Stimulated activated CD8-positive, alpha-beta memory T cell treated with anti-CD3 and anti-CD28 coated beads, Interleukin-7, amount 100 ng/mL, for 4 hours (primary cell): ENCODE data around the gene CCDC117.
"Not testable (repeated sequence)": the region's sequence is repeated elsewhere in the genome, so short reads cannot be mapped to it uniquely, and the experiment has no call there.

Source experiments
- DNase-seq, 2 donors: peaks; one replicate each; pipeline ENCODE4 v3.0.0-alpha.2; 2020; ENCODE audit warnings: low read depth in 2 of 2

CCDC117 gene

DNA sequence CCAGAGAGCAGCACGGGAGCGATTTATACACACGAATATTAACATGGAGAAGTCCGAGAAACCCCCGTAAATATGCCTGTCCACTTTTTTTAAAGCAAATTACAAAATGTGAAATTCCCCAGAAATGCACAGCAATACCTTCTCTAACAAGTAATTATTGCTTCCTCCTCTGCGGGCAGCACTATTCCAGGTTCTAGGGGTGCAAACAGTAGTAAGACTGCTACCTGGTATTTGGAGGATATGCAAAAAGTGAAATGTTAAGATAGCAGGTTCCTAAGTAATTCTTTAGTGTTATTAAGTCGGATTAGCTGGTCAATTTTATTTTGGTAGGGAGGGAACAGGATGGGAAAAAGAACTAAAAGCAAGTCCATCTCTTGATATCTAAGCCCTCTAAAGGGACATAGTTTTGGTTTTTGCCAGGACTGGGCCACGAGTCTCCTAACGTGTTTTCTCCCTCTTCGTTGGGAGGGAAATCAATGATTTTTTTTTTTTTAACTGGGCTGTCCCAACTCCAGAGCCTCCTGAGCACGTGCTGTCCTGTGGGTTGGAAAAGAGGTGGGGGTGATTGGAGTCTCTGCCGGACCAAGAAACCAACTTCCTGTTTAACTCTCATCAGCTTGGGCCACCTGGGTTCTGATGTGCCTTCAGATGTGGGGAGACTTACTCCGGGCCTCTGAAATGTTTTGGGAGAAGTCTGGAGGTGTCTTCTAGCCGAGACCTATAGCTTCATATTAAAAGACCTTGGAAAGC lies 29.5 kb downstream of the CCDC117 start:
- DNase-seq = no peak

DNA sequence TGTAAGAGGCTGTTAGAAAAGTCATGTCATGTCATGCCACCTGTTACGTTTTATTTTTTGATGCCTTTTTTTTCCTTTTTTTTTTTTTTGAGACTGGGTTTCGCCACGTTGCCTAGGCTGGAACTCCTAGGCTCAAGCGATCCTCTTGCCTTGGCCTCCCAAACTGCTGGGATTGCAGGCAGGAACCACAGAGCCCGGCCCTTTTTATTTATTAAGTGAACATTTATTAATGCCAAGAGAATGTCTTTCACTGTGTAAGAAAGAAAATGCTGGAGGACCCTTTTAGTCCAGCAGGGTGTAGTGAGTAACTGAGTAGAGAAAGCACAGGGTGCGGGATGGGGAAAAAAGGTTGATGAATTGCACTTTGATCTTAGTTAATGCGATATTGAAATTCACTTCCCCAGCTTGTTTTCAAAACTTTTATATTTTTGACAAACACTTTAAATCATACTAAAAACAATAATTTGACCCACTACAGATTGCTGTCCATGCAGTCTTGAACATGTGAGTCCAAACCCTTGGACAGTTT lies 30.2 kb downstream of the CCDC117 start:
- DNase-seq = no peak

DNA sequence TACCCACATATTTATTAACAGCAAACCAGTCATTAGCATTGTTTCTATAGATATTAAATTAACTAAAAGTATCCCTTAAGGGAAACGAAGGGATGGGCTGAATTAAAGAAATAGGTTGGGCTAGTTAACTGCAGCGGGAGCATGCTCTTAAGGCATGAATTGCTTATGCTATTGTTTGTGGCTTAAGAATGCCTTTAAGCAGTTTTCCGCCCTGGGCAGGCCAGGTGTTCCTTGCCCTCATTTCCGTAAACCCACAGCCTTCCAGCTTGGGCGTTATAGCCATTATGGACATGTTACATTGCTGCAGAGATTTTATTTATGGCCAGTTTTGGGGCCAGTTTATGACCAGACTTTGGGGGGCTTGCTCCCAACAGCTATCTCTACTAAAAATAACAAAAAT lies 32.9 kb downstream of the CCDC117 start:
- DNase-seq = not testable (repeated sequence)

DNA sequence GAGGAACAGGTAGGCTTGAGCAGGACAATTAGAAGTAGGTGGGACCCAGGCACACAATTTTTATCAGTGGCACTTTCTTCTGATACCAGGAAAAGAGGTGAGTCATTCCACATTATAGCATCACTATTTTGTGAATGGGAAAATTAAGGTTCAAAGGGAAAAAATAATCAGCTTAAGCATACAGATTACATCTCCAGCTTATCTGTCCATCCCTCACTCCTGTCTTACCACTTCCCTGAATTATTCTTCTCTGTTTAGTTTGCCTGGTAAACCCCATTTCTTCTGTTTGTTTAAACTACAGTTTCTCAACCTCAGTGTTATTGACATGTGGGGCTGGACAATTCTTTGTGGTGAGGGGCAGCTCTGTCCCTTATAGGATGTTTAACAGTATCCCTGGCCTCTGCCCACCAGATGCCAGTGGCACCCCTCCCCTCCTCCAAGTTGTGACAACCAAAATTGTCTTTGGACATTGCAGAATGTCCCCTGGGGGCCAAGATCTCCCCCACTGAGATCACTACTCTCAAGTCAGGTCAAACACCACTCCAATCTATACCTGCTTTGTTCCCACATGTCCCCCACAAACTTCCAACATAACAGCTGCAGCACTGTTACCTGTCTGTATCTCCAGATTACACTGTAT lies 36.3 kb downstream of the CCDC117 start:
- no peak for DNase-seq

DNA sequence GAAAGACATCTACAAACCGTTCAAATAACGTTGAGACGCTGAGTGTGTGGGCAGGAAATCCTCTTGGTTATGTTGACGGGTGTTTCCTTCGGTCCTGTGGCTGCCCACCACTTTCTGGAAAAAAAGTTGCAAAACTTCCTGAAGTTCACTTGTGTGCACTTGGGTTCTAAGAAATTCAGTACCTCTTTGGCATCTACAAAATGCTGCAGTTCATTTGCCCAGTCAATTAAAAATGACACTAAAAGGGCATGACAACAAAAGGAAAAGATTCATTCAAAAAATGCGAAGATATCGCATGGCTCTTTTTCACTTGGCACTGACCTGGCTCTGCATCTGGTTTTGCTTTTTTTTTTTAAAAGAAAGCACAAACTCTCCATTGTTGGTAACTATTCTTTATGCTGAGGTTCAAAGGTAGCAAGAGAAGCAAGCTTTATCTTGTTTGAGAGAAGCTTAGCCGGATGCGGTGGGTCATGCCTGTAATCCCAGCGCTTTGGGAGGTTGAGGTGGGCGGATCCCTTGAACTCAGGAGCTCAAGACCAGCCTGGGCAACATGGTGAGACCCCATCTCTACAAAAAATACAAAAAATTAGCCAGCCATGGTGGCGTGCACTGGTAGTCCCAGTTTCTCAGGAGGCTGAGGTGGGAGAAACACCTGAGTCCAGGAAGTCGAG lies 38.5 kb downstream of the CCDC117 start:
- DNase-seq = peak in 1 of 2 donors; percentile 36

DNA sequence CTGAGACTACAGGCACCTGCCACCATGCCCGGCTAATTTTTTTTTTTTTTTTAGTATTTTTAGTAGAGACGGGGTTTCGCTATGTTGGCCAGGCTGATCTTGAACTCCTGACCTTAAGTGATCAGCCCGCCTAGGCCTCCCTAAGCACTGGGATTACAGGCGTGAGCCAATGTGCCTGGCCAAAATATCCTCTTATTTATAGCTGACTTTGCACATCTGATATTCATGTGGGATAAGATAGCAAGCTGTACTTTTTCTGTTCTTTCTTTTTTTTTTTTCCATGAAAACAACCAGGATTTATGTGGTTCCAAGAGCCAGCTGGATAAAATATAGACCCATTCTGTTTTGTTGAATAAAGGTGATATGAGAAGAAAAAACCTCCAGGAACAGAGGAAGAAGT lies 40.0 kb downstream of the CCDC117 start:
- DNase-seq = no peak

DNA sequence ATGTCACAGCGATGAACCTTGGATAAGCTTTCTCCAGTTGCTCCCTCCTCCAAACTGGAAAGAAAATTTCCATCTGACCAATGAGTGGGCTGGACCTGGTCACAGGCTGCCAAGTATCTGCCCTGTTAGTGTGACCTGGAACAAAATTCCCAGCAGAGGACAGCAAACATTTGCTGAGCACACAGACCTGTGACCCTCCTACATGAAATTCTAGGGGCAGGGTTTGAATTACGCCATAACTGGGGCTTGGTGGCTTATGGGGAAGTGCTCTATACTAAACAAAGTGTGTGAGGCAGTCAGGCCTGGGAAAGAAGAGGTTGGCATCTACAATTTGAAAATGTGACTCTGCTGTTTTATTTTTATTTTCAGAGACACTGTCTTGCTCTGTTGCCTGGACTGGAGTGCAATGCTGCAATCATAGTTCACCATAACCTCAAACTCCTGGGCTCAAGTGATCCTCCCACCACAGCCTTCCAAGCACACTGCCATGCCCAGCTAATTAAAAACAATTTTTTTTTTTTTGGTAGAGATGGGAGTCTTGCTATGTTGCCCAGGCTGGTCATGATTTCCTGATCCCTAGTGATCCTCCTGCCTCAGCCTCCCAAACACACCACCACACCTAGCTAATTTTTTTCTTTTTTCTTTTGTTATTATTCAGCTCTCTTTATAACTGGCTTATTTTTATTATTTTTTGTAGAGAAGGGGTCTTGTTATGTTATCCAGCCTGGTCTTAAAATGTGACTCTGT lies 41.5 kb downstream of the CCDC117 start:
- no peak for DNase-seq

DNA sequence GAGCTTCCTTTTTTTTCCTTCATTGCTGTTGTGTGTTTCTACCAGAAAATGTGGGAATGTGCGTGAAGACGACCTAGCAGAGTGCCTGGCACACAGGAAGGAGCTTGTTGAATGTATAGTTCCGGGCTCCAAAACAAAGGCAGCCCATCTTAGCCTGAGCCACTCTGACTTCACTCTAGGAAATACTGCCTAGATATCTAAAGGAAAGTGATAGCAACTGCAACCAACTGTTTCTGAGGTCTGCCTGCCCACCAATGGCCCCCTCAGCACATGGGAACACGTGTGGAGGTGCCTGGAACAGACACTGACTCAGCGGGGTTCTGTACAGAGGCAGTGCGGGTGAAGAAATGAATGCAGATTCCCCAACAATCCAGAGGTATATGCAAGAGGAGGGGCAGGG lies 42.6 kb downstream of the CCDC117 start:
- DNase-seq = no peak

DNA sequence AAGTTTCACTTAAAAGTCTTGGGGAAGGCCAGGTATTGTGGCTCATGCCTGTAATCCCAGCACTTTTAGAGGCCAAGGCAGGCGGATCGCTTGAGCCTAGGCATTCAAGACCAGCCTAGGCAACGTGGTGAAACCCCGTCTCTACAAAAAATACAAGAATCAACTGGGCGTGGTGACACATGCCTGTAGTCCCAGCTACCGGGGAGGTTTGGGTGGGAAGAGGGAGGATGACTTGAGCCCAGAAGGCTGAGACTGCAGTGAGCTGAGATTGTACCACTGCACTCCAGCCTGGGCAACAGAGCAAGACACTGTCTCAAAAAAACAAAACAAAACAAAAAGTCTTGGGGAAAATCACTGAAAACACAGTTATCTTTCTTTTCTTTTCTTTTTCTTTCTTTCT lies 43.2 kb downstream of the CCDC117 start:
- no peak for DNase-seq

DNA sequence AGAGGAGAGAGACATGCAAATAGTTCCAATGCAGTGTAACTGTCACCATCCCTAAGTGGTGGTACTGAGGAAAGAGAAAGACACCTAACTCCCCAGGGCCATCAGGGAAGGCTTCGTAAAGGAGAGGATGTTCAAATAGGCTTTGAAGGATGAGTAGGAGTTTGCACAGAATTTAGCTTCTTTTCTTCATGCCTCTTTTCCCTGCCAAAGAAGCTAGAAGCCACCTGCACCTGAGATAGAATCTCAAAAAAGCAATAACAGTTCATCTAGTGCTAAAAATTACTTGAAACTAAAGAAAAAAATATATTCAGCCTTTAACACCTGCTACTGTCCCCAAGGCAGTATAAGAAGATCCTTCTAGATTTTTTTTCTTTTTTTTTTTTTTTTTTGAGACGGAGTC lies 44.6 kb downstream of the CCDC117 start:
- no peak for DNase-seq

DNA sequence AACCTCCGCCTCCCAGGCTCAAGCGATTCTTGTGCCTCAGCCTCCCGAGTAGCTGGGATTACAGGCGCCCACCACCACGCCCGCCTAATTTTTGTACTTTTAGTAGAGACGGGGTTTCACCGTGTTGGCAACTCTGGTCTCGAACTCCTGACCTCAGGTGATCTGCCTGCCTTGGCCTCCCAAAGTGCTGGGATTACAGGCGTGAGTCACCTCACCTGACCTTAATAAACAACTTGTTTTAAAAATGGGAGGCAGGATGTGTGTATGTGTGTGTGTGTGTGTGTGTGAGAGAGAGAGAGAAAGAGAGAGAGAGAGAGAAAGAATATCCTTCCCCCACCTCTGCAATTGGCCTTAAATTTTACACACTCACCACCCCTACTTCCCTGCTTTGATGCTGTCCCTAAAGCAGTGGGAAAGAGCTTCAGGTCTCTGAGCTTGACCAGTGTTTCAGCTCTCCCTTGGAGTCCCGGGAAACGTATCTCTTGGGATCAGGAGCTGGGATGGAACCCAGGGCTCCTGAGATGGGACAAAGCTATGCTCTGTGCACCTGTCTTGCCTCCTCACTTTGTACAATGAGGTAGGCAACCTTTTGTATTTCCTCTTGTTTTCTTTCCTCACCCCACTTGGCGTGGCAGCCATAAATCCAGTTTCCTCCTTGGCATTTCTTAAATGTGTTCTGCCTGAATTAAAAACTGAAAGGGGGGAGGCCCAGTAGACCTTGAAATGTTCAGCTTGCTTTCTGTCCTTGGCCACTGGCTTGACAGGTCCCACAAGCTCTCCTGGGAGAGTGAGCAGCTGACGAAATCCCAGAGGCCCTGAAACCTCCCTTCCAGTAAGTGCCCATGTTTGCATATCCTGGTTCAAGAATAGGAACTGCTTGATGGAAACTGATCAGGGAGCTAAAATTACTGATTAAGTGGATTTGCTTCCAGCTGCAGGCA lies 45.7 kb downstream of the CCDC117 start:
- no peak for DNase-seq

DNA sequence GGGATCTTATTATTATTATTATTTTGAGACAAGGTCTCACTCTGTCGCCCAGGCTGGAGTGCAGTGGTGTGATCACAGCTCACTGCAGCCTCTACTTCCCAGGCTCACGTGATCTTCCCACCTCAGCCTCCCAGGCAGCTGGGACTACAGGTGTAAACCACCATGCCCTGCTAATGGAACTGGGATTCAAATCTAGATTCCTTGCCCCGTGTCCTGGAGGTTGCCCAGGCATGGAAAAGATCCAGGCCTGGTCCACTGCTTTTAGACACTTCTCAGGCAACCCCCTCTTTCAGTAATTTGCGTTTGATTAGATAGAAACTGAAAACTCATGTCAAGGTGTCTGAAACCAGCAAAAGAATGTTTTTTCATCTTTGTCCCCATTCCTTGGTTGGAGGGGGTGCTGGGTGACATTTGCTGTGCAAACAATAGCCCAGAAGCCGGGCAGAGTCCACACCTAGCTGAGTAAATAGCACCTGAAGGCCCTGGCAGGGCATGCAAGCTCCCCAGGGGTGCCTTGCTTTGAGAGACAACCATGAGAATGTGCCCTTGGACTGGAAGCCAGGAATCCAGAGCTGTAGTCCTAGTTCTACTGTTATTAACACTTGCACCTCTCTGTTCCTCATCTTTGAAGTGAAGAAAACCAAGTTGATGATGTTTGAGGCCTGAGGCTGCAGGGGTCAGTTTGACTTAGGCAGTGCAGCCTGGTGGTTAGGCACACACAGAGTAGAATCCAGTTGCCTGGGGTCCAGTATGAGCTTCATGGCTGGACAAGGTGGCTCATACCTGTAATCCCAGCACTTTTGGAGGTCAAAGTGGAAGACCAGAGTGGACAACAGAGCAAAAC lies 47.0 kb downstream of the CCDC117 start:
- DNase-seq = no peak

DNA sequence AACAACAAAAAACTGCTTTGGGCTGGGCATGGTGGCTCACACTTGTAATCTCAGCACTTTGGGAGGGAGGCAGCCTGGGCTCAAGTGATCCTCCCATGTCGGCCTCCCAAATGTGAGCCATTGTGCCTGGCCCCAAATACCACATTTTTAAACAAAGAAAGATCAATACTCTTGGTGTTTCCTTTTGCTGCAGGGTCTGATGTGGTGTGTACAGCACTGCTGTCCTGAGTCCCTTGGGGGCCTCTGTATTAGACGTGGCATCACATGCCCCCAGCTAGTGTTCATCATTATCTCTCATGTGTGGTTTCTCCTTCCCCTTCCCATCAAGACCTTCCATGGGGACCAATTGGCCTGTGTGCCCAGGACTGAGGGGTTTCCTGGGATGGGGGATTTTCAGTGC lies 48.4 kb downstream of the CCDC117 start:
- DNase-seq = no peak

DNA sequence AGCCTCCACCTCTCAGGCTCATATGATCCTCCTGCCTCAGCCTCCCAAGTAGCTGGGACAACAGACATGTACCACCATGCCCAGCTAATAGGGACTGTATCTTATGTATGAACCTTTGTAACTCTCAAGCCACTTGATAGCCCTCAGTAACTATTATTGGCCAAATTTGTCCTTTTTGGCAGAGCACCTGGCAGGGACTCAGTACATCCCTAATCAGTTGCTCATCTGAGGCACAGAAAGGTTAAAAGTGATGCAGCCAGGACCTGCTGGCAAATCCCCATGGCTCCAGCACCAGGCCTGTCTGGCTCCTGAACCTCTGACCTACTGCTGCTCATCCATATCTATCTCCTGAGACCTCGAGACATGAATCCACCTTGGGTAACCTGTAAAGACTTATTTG lies 49.0 kb downstream of the CCDC117 start:
- no peak for DNase-seq

DNA sequence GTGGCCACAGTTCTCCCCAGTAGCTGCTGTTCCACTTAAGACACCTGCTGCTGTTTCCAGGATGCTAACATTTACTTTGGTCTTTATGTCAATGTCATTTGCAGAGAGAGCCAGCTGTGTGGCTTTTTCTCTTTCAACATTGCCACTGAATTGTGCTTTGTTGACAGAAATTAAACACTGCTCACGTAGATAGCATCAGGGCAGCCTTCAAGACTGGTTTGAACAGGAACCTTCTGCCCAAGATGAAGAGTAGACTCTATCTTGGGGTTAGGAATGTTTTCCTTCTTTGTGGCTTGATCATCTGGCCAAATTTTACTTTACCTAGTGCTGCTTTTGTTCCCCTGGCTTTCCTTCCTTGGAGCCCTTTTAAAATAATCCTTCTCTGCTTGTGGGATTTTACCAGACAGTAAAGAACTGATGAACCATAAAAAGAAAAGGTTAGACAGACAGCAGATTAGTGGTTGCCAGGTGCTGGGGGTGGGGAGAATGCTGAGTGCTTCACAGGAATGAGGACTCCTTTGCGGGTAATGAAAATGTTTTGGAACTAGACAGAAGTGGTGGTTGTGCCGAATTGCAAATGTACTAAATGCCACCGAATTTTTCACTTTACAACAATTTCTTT lies 50.5 kb downstream of the CCDC117 start:
- no peak for DNase-seq

DNA sequence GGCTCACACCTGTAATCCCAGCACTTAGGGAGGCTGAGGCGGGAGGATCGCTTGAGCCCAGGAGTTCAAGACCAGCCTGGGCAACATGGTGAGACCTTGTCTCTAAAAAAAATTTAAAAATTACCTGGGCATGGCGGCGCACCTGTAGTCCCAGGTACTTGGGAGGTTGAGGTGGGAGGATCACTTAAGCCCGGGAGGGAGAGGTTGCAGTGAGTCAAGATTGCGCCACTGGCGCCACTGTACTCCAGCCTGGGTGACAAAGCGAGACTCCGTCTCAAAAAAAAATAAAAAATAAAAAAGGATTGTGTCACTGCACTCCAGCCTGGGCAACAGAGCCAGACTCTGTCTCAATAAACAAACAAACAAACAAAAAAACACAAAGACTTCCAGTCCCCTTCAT lies 52.0 kb downstream of the CCDC117 start:
- DNase-seq = not testable (repeated sequence)

DNA sequence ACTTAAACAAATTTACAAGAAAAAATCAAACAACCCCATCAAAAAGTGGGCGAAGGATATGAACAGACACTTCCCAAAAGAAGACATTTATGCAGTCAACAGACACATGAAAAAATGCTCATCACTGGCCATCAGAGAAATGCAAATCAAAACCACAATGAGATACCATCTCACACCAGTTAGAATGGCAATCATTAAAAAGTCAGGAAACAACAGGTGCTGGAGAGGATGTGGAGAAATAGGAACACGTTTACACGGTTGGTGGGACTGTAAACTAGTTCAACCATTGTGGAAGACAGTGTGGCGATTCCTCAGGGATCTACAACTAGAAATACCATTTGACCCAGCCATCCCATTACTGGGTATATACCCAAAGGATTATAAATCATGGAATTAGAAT lies 53.9 kb downstream of the CCDC117 start:
- DNase-seq = not testable (repeated sequence)

DNA sequence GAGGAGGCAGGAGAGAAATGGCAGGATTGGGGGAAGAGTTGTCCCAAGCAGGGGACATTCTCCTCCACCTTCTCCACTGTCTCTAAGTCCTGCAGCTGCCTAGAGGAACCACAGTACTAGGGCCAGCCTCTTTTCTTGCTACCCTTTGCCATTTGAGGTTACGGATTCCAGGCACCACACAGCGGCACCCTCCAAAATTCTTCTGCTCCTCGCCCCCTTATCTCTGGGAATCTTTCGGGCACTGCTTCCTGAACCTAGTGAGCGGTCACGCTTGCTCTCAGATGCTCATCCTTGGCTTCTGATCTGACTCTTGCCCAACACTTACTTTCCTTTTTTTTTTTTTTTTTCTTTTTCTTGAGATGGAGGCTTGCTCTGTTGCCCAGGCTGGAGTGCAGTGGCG lies 54.4 kb downstream of the CCDC117 start:
- DNase-seq = no peak

DNA sequence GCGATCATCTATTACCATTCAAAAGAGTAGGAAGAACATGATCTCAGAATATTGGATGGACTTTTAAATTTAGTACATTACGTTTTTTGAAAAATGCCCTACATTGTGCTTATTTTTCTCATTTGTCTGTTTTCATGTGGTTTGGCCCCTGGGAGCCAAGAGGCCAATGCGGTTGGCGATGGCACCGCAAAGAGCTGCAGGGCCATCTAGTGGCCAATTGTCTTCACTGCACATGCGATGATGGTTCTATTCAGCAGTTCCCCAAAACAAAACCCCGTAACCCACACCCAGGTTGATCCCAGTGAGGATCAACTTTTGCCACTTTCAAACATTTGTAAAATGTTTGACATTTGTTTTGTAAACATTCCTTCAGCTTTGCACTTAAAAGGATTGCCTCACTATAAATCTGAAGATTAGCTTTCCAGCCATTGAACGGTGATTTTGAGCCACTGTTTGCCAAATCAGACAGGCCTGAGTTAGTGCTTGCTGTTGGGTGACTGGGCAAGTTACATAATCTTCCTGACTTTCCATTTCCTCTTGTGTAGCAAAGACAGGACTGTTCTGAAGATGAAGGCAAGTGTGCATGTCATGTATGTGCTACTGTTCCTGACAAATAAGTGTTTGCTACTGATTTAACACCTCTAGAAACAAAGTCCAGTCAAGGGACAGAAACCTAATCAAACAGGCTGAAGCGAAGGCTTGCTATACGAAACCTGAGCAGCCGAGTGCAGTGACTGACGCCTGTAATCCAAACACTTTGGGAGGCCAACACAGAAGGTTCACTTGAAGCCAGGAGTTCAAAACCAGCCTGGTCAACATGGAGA lies 57.1 kb downstream of the CCDC117 start:
- peak; percentile 55 to 60 for DNase-seq
